ENCODE results near the gene TMTC3.

TMTC3 gene

GRCh38 chr12:88163371-88163770 lies 21.3 kb downstream of the TMTC3 start:
- Histone ChIP-seq H2BK15ac (ENCODE audit: low read depth, poor library complexity, severe bottlenecking) (no peak overlapping the region), H3K36me3 (ENCODE audit: control insufficient read depth in 1 of 2, insufficient read depth in 2 of 2, low read depth in 1 of 2, low read length in 2 of 2) (peaks cover 3 to 63% of the 10 kb centered on the region in 2 experiments), H2BK120ac (ENCODE audit: low read depth, low read length) (no peak overlapping the region), H4K91ac (ENCODE audit: low read length) (no peak overlapping the region), H3K27me3 (ENCODE audit: control insufficient read depth in 1 of 2, insufficient read depth in 1 of 2, low read length in 2 of 2) (no peaks in the 10 kb centered on the region), H3K4ac (ENCODE audit: low read depth in 1 of 2, low read length in 2 of 2) (no peak overlapping the region), H3K9ac (ENCODE audit: low read length) (no peak overlapping the region), H3K27ac (ENCODE audit: low read length, poor library complexity, severe bottlenecking) (no peak overlapping the region), H4K8ac (ENCODE audit: low read length) (no peak overlapping the region), H3K4me2 (ENCODE audit: low read length, poor library complexity, severe bottlenecking) (no peak overlapping the region), H3K18ac (ENCODE audit: low read depth in 1 of 2, low read length in 2 of 2) (no peak overlapping the region), H3K9me3 (ENCODE audit: control insufficient read depth, low read length) (peaks cover 7% of the 10 kb centered on the region), H2BK12ac (ENCODE audit: low read length in 2 of 2) (no peak overlapping the region), H3K4me3 (ENCODE audit: insufficient read depth in 1 of 2, low read depth in 1 of 2, low read length in 2 of 2) (no peak overlapping the region), H3K79me1 (replicated peaks; ENCODE audit: low read length, poor library complexity, severe bottlenecking) (peaks cover 1% of the 10 kb centered on the region), H3K23ac (ENCODE audit: low read length in 2 of 2) (no peak overlapping the region), H2AK5ac (ENCODE audit: low read length, severe bottlenecking) (no peak overlapping the region), H3K4me1 (ENCODE audit: control insufficient read depth, insufficient read depth, low read depth, low read length) (no peaks in the 10 kb centered on the region), H3K14ac (ENCODE audit: low read length in 2 of 2) (no peak overlapping the region), H2BK5ac (ENCODE audit: low read depth, low read length, poor library complexity, severe bottlenecking) (no peak overlapping the region), H2AFZ (ENCODE audit: low read depth, low read length) (no peak overlapping the region)
- no peak for DNase-seq
- 100% methylated on average over 1 of the region's 2 CpGs for WGBS

GRCh38 chr12:88166179-88166578 lies 24.1 kb downstream of the TMTC3 start:
- Histone ChIP-seq H3K27ac (ENCODE audit: low read length, poor library complexity, severe bottlenecking) (no peak overlapping the region), H4K8ac (ENCODE audit: low read length) (no peak overlapping the region), H3K14ac (ENCODE audit: low read length in 2 of 2) (no peak overlapping the region), H3K4me1 (ENCODE audit: control insufficient read depth, insufficient read depth, low read depth, low read length) (no peaks in the 10 kb centered on the region), H2AFZ (ENCODE audit: low read depth, low read length) (no peak overlapping the region), H3K9ac (ENCODE audit: low read length) (no peak overlapping the region), H3K4me3 (ENCODE audit: insufficient read depth in 1 of 2, low read depth in 1 of 2, low read length in 2 of 2) (no peak overlapping the region), H3K27me3 (ENCODE audit: control insufficient read depth in 1 of 2, insufficient read depth in 1 of 2, low read length in 2 of 2) (no peaks in the 10 kb centered on the region), H2BK5ac (ENCODE audit: low read depth, low read length, poor library complexity, severe bottlenecking) (no peak overlapping the region), H3K36me3 (ENCODE audit: control insufficient read depth in 1 of 2, insufficient read depth in 2 of 2, low read depth in 1 of 2, low read length in 2 of 2) (peaks cover 3 to 74% of the 10 kb centered on the region in 2 experiments), H3K9me3 (ENCODE audit: control insufficient read depth, low read length) (peaks cover 7% of the 10 kb centered on the region), H2BK15ac (ENCODE audit: low read depth, poor library complexity, severe bottlenecking) (no peak overlapping the region), H3K4ac (ENCODE audit: low read depth in 1 of 2, low read length in 2 of 2) (no peak overlapping the region), H3K23ac (ENCODE audit: low read length in 2 of 2) (no peak overlapping the region), H2AK5ac (ENCODE audit: low read length, severe bottlenecking) (no peak overlapping the region), H3K4me2 (ENCODE audit: low read length, poor library complexity, severe bottlenecking) (no peak overlapping the region), H2BK120ac (ENCODE audit: low read depth, low read length) (no peak overlapping the region), H4K91ac (ENCODE audit: low read length) (no peak overlapping the region), H3K79me1 (replicated peaks; ENCODE audit: low read length, poor library complexity, severe bottlenecking) (peaks cover 3% of the 10 kb centered on the region), H3K18ac (ENCODE audit: low read depth in 1 of 2, low read length in 2 of 2) (no peak overlapping the region), H2BK12ac (ENCODE audit: low read length in 2 of 2) (no peak overlapping the region)
- no peak for DNase-seq
- no CpG with 5 or more reads among the region's 1 CpG for WGBS

- H3K14ac ChIP-seq (ENCODE audit: low read length in 2 of 2) = no peak overlapping the region
- no peak overlapping the region for H3K23ac ChIP-seq (ENCODE audit: low read length in 2 of 2)
- no peak overlapping the region for H4K8ac ChIP-seq (ENCODE audit: low read length)
- no peak overlapping the region for H2AFZ ChIP-seq (ENCODE audit: low read depth, low read length)
- no peak overlapping the region for H3K4me3 ChIP-seq (ENCODE audit: insufficient read depth in 1 of 2, low read depth in 1 of 2, low read length in 2 of 2)
- H3K79me1 ChIP-seq (replicated peaks; ENCODE audit: low read length, poor library complexity, severe bottlenecking) = peaks cover 3% of the 10 kb centered on the region
- peaks cover 7% of the 10 kb centered on the region for H3K9me3 ChIP-seq (ENCODE audit: control insufficient read depth, low read length)
- no peak overlapping the region for H3K4me2 ChIP-seq (ENCODE audit: low read length, poor library complexity, severe bottlenecking)
- no peak for DNase-seq
- no peak overlapping the region for H4K91ac ChIP-seq (ENCODE audit: low read length)
- H2BK12ac ChIP-seq (ENCODE audit: low read length in 2 of 2) = no peak overlapping the region
- H2BK5ac ChIP-seq (ENCODE audit: low read depth, low read length, poor library complexity, severe bottlenecking) = no peak overlapping the region
- WGBS = 100% methylated on average over 2 of the region's 2 CpGs
- H2AK5ac ChIP-seq (ENCODE audit: low read length, severe bottlenecking) = no peak overlapping the region
- no peak overlapping the region for H3K4ac ChIP-seq (ENCODE audit: low read depth in 1 of 2, low read length in 2 of 2)
- no peak overlapping the region for H2BK15ac ChIP-seq (ENCODE audit: low read depth, poor library complexity, severe bottlenecking)
- H3K27ac ChIP-seq (ENCODE audit: low read length, poor library complexity, severe bottlenecking) = no peak overlapping the region
- H2BK120ac ChIP-seq (ENCODE audit: low read depth, low read length) = no peak overlapping the region
- H3K4me1 ChIP-seq (ENCODE audit: control insufficient read depth, insufficient read depth, low read depth, low read length) = no peaks in the 10 kb centered on the region
- no peak overlapping the region for H3K9ac ChIP-seq (ENCODE audit: low read length)
- H3K18ac ChIP-seq (ENCODE audit: low read depth in 1 of 2, low read length in 2 of 2) = no peak overlapping the region
- no peaks in the 10 kb centered on the region for H3K27me3 ChIP-seq (ENCODE audit: control insufficient read depth in 1 of 2, insufficient read depth in 1 of 2, low read length in 2 of 2)
- peaks cover 3 to 75% of the 10 kb centered on the region in 2 experiments for H3K36me3 ChIP-seq (ENCODE audit: control insufficient read depth in 1 of 2, insufficient read depth in 2 of 2, low read depth in 1 of 2, low read length in 2 of 2)
Measured at GRCh38 chr12:88167384-88167783, 25.3 kb downstream of the TMTC3 start.

- no peak for DNase-seq
- no peak overlapping the region for H3K27ac ChIP-seq (ENCODE audit: low read length, poor library complexity, severe bottlenecking)
Measured at GRCh38 chr12:88172844-88173407, 30.8 kb downstream of the TMTC3 start.

More at GRCh38 chr12:88172844-88173407, 30.8 kb downstream of the TMTC3 start:
- Histone ChIP-seq H3K27me3 (ENCODE audit: control insufficient read depth in 1 of 2, insufficient read depth in 1 of 2, low read length in 2 of 2) (no peaks in the 10 kb centered on the region), H3K36me3 (ENCODE audit: control insufficient read depth in 1 of 2, insufficient read depth in 2 of 2, low read depth in 1 of 2, low read length in 2 of 2) (peaks cover 0 to 81% of the 10 kb centered on the region in 2 experiments), H4K8ac (ENCODE audit: low read length) (no peak overlapping the region), H2BK12ac (ENCODE audit: low read length in 2 of 2) (no peak overlapping the region), H2BK5ac (ENCODE audit: low read depth, low read length, poor library complexity, severe bottlenecking) (no peak overlapping the region), H3K79me1 (replicated peaks; ENCODE audit: low read length, poor library complexity, severe bottlenecking) (peaks cover 6% of the 10 kb centered on the region), H3K14ac (ENCODE audit: low read length in 2 of 2) (no peak overlapping the region), H2BK120ac (ENCODE audit: low read depth, low read length) (no peak overlapping the region), H3K4ac (ENCODE audit: low read depth in 1 of 2, low read length in 2 of 2) (no peak overlapping the region), H3K4me2 (ENCODE audit: low read length, poor library complexity, severe bottlenecking) (no peak overlapping the region), H3K9me3 (ENCODE audit: control insufficient read depth, low read length) (no peaks in the 10 kb centered on the region), H3K9ac (ENCODE audit: low read length) (no peak overlapping the region), H3K4me3 (ENCODE audit: insufficient read depth in 1 of 2, low read depth in 1 of 2, low read length in 2 of 2) (no peak overlapping the region), H3K4me1 (ENCODE audit: control insufficient read depth, insufficient read depth, low read depth, low read length) (no peaks in the 10 kb centered on the region), H2AFZ (ENCODE audit: low read depth, low read length) (no peak overlapping the region), H2BK15ac (ENCODE audit: low read depth, poor library complexity, severe bottlenecking) (no peak overlapping the region), H2AK5ac (ENCODE audit: low read length, severe bottlenecking) (no peak overlapping the region), H4K91ac (ENCODE audit: low read length) (no peak overlapping the region), H3K18ac (ENCODE audit: low read depth in 1 of 2, low read length in 2 of 2) (no peak overlapping the region), H3K23ac (ENCODE audit: low read length in 2 of 2) (no peak overlapping the region)
